Skeletal muscle tissue (tissue), 4 donors: ENCODE data around the gene NF1. TPM values are rescaled to one million over a fixed set of nuclear protein-coding genes. Genes with fewer than 3 reads are reported as not detected.
"Not testable (repeated sequence)": the region's sequence is repeated elsewhere in the genome, so short reads cannot be mapped to it uniquely, and the experiment has no call there.

Experiments
- H3K27ac ChIP-seq: one replicate; pipeline ENCODE4 v1.7.0; 2013; ENCODE audit warnings: mild to moderate bottlenecking, low read depth, low read length, inconsistent platforms
- H3K27me3 ChIP-seq, 3 donors: one replicate each; pipeline ENCODE4 v1.7.0; 2013; ENCODE audit warnings: low read length in 3 of 3; ENCODE audit not compliant: control insufficient read depth in 3 of 3, insufficient read depth in 3 of 3
- H3K36me3 ChIP-seq, 3 donors: one replicate each; pipeline ENCODE4 v1.7.0; 2013; ENCODE audit warnings: low read length in 3 of 3; ENCODE audit not compliant: control insufficient read depth in 3 of 3, insufficient read depth in 3 of 3
- H3K4me1 ChIP-seq, 3 donors: one replicate each; pipeline ENCODE4 v1.7.0; 2013; ENCODE audit warnings: low read length in 3 of 3, mild to moderate bottlenecking in 3 of 3; ENCODE audit not compliant: control insufficient read depth in 3 of 3, insufficient read depth in 3 of 3
- H3K4me3 ChIP-seq, 3 donors: one replicate each; pipeline ENCODE4 v1.7.0; 2013; ENCODE audit warnings: low read length in 3 of 3
- H3K9ac ChIP-seq, 3 donors: one replicate each; pipeline ENCODE4 v1.7.0; 2013; ENCODE audit warnings: low read length in 3 of 3, mild to moderate bottlenecking in 3 of 3, moderate library complexity in 2 of 3, low read depth in 1 of 3
- H3K9me3 ChIP-seq, 3 donors: one replicate each; pipeline ENCODE4 v1.7.0; 2013; ENCODE audit warnings: low read length in 3 of 3; ENCODE audit not compliant: control insufficient read depth in 3 of 3
- total RNA-seq: library from RNA; depleted of rRNA; stranded (reverse); fragments of >200 nt; gene quantifications from one replicate; pipeline ENCODE4 v1.2.3, GENCODE V29; 2014
- donor health status: Osteomylitis.

The NF1 gene
- total RNA-seq, 1 donor from 2014 or later: 76.2 TPM

- Histone ChIP-seq H3K27ac (no peak overlapping the region), H3K27me3 (no peaks in the 10 kb centered on the region), H3K9me3 (no peaks in the 10 kb centered on the region), H3K4me1 (no peaks in the 10 kb centered on the region), H3K4me3 (no peak overlapping the region), H3K36me3 (peaks cover 3 to 18% (median 10%) of the 10 kb centered on the region in 3 donors), H3K9ac (no peak overlapping the region)
Measured at GRCh38 chr17:31327534-31328159, 232.9 kb downstream of the NF1 start.

DNA sequence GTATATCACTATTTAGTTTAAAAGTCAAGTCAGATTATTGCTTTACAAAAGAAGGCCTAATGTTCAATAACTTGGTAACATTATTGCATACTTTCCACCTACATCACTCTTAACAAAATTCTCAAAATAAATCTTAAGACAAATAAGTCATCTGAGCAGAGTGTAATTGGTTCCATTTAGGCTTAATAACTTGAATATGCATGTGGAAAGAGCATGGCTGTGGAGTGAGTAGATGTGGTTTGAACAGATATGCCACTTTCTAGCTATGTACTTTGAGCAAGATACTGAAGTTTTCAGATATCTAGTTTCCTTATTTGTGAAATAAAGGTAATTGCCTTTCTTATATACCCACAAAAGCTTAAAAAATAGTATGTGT is 233.4 kb downstream of the NF1 start:
- no peaks in the 10 kb centered on the region for H3K4me1 ChIP-seq
- no peaks in the 10 kb centered on the region for H3K9me3 ChIP-seq
- no peak overlapping the region for H3K4me3 ChIP-seq
- H3K27ac ChIP-seq: no peak overlapping the region
- H3K9ac ChIP-seq: no peak overlapping the region
- peaks cover 3 to 18% (median 10%) of the 10 kb centered on the region in 3 donors for H3K36me3 ChIP-seq
- no peaks in the 10 kb centered on the region for H3K27me3 ChIP-seq

GRCh38 chr17:31329221-31329620 is 234.4 kb downstream of the NF1 start:
- H3K9ac ChIP-seq: no peak overlapping the region
- no peak overlapping the region for H3K27ac ChIP-seq
- no peaks in the 10 kb centered on the region for H3K9me3 ChIP-seq
- no peak overlapping the region for H3K4me3 ChIP-seq
- peaks cover 3 to 18% (median 12%) of the 10 kb centered on the region in 3 donors for H3K36me3 ChIP-seq
- H3K27me3 ChIP-seq: no peaks in the 10 kb centered on the region
- no peaks in the 10 kb centered on the region for H3K4me1 ChIP-seq

DNA sequence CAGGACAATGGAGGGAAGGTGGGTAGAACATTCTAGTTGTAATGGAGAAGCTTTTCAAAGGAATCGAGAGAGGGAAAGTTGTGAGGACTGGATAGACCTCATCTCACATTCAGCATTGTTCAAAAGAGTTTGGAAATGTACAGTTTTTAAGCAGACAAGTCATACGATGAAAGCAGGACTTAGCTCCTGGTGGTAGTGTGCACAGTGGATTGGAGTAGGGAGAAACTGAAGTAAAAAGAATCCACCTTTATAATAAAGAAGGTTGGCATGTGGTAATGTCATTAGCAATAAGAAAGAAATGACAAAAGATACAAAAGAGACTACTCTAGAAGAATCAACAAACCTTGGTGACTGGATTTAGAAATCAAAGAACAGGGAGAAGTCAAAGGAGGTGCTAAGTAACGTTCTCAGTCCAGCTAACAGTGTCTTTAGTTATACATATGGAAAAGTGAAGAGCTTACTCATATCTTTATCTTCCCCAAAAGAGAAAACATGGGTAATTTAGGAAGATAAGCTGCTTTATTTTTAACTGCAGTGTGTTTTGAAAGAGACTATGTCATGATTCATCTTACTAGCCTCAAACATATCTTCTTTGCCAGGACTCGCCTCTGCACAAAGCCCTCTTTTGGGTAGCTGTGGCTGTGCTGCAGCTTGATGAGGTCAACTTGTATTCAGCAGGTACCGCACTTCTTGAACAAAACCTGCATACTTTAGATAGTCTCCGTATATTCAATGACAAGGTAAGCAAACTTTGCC is 245.3 kb downstream of the NF1 start:
- Histone ChIP-seq H3K27me3 (no peaks in the 10 kb centered on the region), H3K9ac (no peak overlapping the region), H3K4me1 (no peaks in the 10 kb centered on the region), H3K9me3 (no peaks in the 10 kb centered on the region), H3K4me3 (no peak overlapping the region), H3K36me3 (peaks cover 14 to 28% (median 16%) of the 10 kb centered on the region in 3 donors), H3K27ac (no peak overlapping the region)

- H3K36me3 ChIP-seq: peaks cover 6 to 21% (median 7%) of the 10 kb centered on the region in 3 donors
Measured at GRCh38 chr17:31345191-31345747, 250.5 kb downstream of the NF1 start.

DNA sequence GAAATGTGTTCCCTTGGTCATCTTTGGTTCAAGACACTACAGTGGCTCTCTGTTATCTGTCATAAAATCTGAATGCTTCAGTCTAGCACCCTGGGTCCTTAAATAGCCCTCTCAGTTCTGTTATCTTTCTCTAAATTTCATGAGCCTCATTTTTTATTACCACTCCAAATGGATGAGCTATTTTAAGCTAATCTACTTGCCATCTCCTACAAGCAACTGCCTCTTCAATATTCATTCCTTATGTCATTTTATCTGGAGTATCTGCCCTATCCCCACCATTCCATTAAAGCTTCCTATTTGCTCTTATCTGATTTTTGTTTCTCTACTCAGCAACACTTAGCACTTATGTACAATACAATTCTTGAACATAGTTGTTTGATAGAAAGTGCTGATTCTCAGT is 254.7 kb downstream of the NF1 start:
- no peak overlapping the region for H3K27ac ChIP-seq
- H3K36me3 ChIP-seq: peaks cover 5 to 21% (median 20%) of the 10 kb centered on the region in 3 donors
- H3K27me3 ChIP-seq: no peaks in the 10 kb centered on the region
- H3K9me3 ChIP-seq: no peaks in the 10 kb centered on the region
- no peaks in the 10 kb centered on the region for H3K4me1 ChIP-seq
- H3K9ac ChIP-seq: no peak overlapping the region
- H3K4me3 ChIP-seq: no peak overlapping the region

More at GRCh38 chr17:31345191-31345747, 250.5 kb downstream of the NF1 start:
- not testable (repeated sequence) for H3K4me3 ChIP-seq, H3K27ac ChIP-seq, H3K9me3 ChIP-seq, H3K9ac ChIP-seq, H3K4me1 ChIP-seq, H3K27me3 ChIP-seq

DNA sequence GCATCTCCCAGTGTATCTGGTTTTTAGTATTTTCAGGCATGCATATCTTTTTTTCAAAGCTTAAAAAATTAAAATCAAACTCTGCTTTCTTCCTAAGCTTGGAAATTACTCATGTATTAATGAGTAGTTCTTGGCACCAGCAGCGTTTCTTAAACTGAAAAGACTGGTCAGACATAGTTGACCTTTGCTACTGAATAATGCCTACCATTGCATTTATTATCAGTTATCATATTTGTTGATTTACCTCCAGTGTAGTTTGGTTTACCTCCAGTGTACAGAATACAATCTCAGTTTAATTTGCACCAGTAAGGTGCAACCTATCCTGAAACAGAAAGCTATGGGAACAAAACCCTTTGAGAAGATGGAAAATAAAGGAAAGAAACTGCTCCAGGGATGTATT is 261.2 kb downstream of the NF1 start:
- no peaks in the 10 kb centered on the region for H3K9me3 ChIP-seq
- no peaks in the 10 kb centered on the region for H3K4me1 ChIP-seq
- no peak overlapping the region for H3K9ac ChIP-seq
- no peaks in the 10 kb centered on the region for H3K27me3 ChIP-seq
- H3K4me3 ChIP-seq: no peak overlapping the region
- peaks cover 4 to 33% (median 18%) of the 10 kb centered on the region in 3 donors for H3K36me3 ChIP-seq
- H3K27ac ChIP-seq: no peak overlapping the region

- peaks cover 4 to 31% (median 20%) of the 10 kb centered on the region in 3 donors for H3K36me3 ChIP-seq
- no peak overlapping the region for H3K27ac ChIP-seq
- H3K4me3 ChIP-seq: no peak overlapping the region
- no peaks in the 10 kb centered on the region for H3K9me3 ChIP-seq
- H3K27me3 ChIP-seq: no peaks in the 10 kb centered on the region
- H3K9ac ChIP-seq: no peak overlapping the region
- no peaks in the 10 kb centered on the region for H3K4me1 ChIP-seq
Measured at GRCh38 chr17:31357091-31357490, 262.3 kb downstream of the NF1 start.

GRCh38 chr17:31357839-31358394 is 263.1 kb downstream of the NF1 start:
- H3K36me3 ChIP-seq: peaks cover 4 to 26% (median 20%) of the 10 kb centered on the region in 3 donors
- no peaks in the 10 kb centered on the region for H3K27me3 ChIP-seq
- H3K9ac ChIP-seq: no peak overlapping the region
- no peaks in the 10 kb centered on the region for H3K9me3 ChIP-seq
- H3K4me3 ChIP-seq: no peak overlapping the region
- no peak overlapping the region for H3K27ac ChIP-seq
- no peaks in the 10 kb centered on the region for H3K4me1 ChIP-seq

DNA sequence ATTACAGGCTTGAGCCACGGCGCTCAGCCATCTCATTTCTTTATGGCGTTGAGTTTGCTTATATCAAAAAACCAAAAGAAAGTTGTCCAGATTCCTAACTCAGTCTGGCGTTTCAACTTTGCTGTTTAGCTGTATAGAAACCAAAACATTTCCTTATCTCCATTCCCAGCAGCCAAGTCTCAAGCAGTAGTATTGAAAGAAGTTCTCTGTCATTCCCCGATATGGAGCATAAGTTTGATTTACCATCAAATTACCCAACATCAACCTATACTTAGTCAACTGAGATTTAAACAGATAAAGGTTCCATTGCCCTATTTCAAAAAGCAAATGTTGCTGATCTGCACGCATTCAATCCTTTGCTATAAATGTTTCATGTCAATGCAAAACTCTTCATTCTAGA is 269.2 kb downstream of the NF1 start:
- H3K36me3 ChIP-seq: peaks cover 0 to 13% (median 11%) of the 10 kb centered on the region in 3 donors
- H3K4me1 ChIP-seq: no peaks in the 10 kb centered on the region
- no peak overlapping the region for H3K9ac ChIP-seq
- no peak overlapping the region for H3K27ac ChIP-seq
- H3K27me3 ChIP-seq: no peaks in the 10 kb centered on the region
- no peaks in the 10 kb centered on the region for H3K9me3 ChIP-seq
- no peak overlapping the region for H3K4me3 ChIP-seq
